Loucy (cell line): ENCODE measurements around the gene CYSRT1.

Source experiments
- H2AFZ ChIP-seq: fragments of 200-600 bp; sonication (generic); 2 replicates; pipeline ENCODE4 v1.6.0; 2016; ENCODE audit warnings: antibody characterized with exemption, mild to moderate bottlenecking, low read length, moderate library complexity
- H3F3A ChIP-seq: fragments of 200-600 bp; 2 replicates; pipeline ENCODE4 v1.6.0; 2016; ENCODE audit warnings: antibody characterized with exemption, low read depth, mild to moderate bottlenecking
- H3K27me3 ChIP-seq: fragments of 200-600 bp; sonication (generic); 2 replicates; pipeline ENCODE4 v1.6.1; 2014; ENCODE audit warnings: low read length, mild to moderate bottlenecking; ENCODE audit not compliant: insufficient read depth, poor library complexity, severe bottlenecking
- H3K36me3 ChIP-seq: fragments of 200-600 bp; sonication (generic); 2 replicates; pipeline ENCODE4 v1.6.1; 2016; ENCODE audit warnings: low read length; ENCODE audit not compliant: insufficient read depth
- H3K4me1 ChIP-seq: fragments of 200-600 bp; sonication (generic); 2 replicates; pipeline ENCODE4 v1.5.1; 2014; ENCODE audit warnings: low read length, mild to moderate bottlenecking; ENCODE audit not compliant: insufficient read depth, poor library complexity, severe bottlenecking
- H3K4me2 ChIP-seq: fragments of 200-600 bp; sonication (generic); 2 replicates; pipeline ENCODE4 v1.6.0; 2014; ENCODE audit warnings: antibody characterized with exemption, low read length, low read depth, mild to moderate bottlenecking; ENCODE audit not compliant: poor library complexity, severe bottlenecking
- H3K4me3 ChIP-seq: fragments of 200-600 bp; sonication (generic); 2 replicates; pipeline ENCODE4 v1.5.1; 2014; ENCODE audit warnings: low read length, mild to moderate bottlenecking, mixed read lengths; ENCODE audit not compliant: poor library complexity, severe bottlenecking
- H3K79me2 ChIP-seq: fragments of 200-600 bp; sonication (generic); 2 replicates; pipeline ENCODE4 v1.6.1; 2014; ENCODE audit warnings: low read length; ENCODE audit not compliant: insufficient read depth
- H3K9ac ChIP-seq: fragments of 200-600 bp; sonication (generic); 2 replicates; pipeline ENCODE4 v1.6.0; 2014; ENCODE audit warnings: mild to moderate bottlenecking, low read depth, low read length, moderate library complexity; ENCODE audit not compliant: poor library complexity, severe bottlenecking
- H3K9me2 ChIP-seq: fragments of 200-600 bp; sonication (generic); replicated peaks from 2 replicates; pipeline ENCODE4 v1.6.1; 2016; ENCODE audit warnings: low read depth, low read length, mixed read lengths
- H3K9me3 ChIP-seq: fragments of 200-600 bp; sonication (generic); 2 replicates; pipeline ENCODE4 v1.6.1; 2014; ENCODE audit warnings: mild to moderate bottlenecking, antibody characterized with exemption, low read length, low read depth; ENCODE audit not compliant: insufficient read depth
- H4K20me1 ChIP-seq: fragments of 200-600 bp; sonication (generic); 2 replicates; pipeline ENCODE4 v1.6.0; 2014; ENCODE audit warnings: antibody characterized with exemption, low read length, mild to moderate bottlenecking; ENCODE audit not compliant: insufficient read depth, poor library complexity, severe bottlenecking
- CTCF ChIP-seq: fragments of 200-600 bp; sonication (generic); conservative IDR thresholded peaks from 2 replicates; pipeline ENCODE4 v1.5.1; 2014; ENCODE audit warnings: mild to moderate bottlenecking, antibody characterized with exemption, low read length
- EZH2phosphoT487 ChIP-seq: fragments of 200-600 bp; IDR thresholded peaks from 2 replicates; pipeline ENCODE4 v1.6.1; 2018; ENCODE audit warnings: antibody characterized with exemption, mild to moderate bottlenecking, moderate library complexity, borderline replicate concordance

The CYSRT1 gene

GRCh38 chr9:137232101-137232500 lies 7.1 kb downstream of the CYSRT1 start:
- H3F3A ChIP-seq: no peaks in the 10 kb centered on the region
- H2AFZ ChIP-seq: no peak overlapping the region
- no peaks in the 10 kb centered on the region for H3K27me3 ChIP-seq
- H3K9me3 ChIP-seq: no peaks in the 10 kb centered on the region
- no peaks in the 10 kb centered on the region for H3K9me2 ChIP-seq
- no peak overlapping the region for H3K9ac ChIP-seq
- H3K79me2 ChIP-seq: no peaks in the 10 kb centered on the region
- TF ChIP-seq EZH2phosphoT487 (no peak), CTCF (no peak)
- H3K4me2 ChIP-seq: no peak overlapping the region
- no peaks in the 10 kb centered on the region for H3K36me3 ChIP-seq
- H3K4me3 ChIP-seq: no peak overlapping the region
- H4K20me1 ChIP-seq: no peaks in the 10 kb centered on the region
- peaks cover 6% of the 10 kb centered on the region for H3K4me1 ChIP-seq

- no peaks in the 10 kb centered on the region for H3K9me3 ChIP-seq
- no peaks in the 10 kb centered on the region for H3K36me3 ChIP-seq
- H2AFZ ChIP-seq: no peak overlapping the region
- H3K27me3 ChIP-seq: no peaks in the 10 kb centered on the region
- no peaks in the 10 kb centered on the region for H3K9me2 ChIP-seq
- H3K4me2 ChIP-seq: no peak overlapping the region
- no peak overlapping the region for H3K4me3 ChIP-seq
- peaks cover 10% of the 10 kb centered on the region for H3K4me1 ChIP-seq
- no peaks in the 10 kb centered on the region for H4K20me1 ChIP-seq
- H3K9ac ChIP-seq: no peak overlapping the region
- H3F3A ChIP-seq: no peaks in the 10 kb centered on the region
- TF ChIP-seq EZH2phosphoT487: no peak
- TF ChIP-seq CTCF: no peak
- H3K79me2 ChIP-seq: peaks cover 2% of the 10 kb centered on the region; the same call in 1 of the 2 replicates
Observed at GRCh38 chr9:137232510-137232909, 7.5 kb downstream of the CYSRT1 start.

- Histone ChIP-seq H3F3A (no peaks in the 10 kb centered on the region), H3K9ac (no peak overlapping the region), H4K20me1 (no peaks in the 10 kb centered on the region), H3K9me3 (no peaks in the 10 kb centered on the region), H3K4me3 (no peak overlapping the region), H3K27me3 (no peaks in the 10 kb centered on the region), H3K4me2 (no peak overlapping the region), H3K79me2 (peaks cover 9% of the 10 kb centered on the region; the same call in 1 of the 2 replicates), H2AFZ (no peak overlapping the region), H3K36me3 (no peaks in the 10 kb centered on the region), H3K4me1 (peaks cover 18% of the 10 kb centered on the region), H3K9me2 (no peaks in the 10 kb centered on the region)
- TF ChIP-seq EZH2phosphoT487 (no peak), CTCF (no peak)
Observed at GRCh38 chr9:137233143-137233980, 8.4 kb downstream of the CYSRT1 start.
